ENCODE data around the gene LBHD1. TPM values are rescaled to one million over a fixed set of nuclear protein-coding genes. Genes with fewer than 3 reads are reported as not detected.
A peak's percentile ranks its signal among the peaks of the same experiment; 100 is the strongest.

The LBHD1 gene
- total RNA-seq, 1 experiment from 2014 or later: 8.7 TPM

DNA sequence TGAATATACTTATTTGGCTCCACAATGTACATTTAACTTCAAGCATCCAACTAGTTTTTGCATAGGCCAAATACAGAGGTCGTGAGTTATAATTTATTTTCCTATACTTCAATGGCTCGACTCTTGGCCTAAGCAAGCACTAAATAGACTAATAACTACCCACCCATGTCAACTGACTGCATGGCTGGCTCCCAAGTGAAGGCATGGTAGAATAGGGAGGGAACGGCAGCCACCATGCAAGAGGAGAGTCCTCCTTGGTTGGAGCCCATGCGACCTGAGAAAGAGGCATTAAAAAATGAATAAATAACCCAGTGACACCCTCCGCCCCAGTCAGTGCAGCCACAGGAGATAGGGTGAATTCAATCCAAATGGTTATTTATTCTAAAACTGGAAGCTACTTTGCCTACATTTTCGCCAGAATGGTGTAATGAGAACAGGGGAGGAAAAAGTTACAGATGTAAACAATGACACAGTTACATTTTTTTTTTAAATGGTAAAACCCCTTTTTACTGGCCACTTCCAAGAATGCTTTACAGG is 40.3 kb upstream of the LBHD1 start:
- H3K27ac Mint-ChIP-seq (ENCODE audit: low read depth, unreplicated experiment): no peak overlapping the region
- H3K9me3 Mint-ChIP-seq (ENCODE audit: unreplicated experiment): no peaks in the 10 kb centered on the region
- BruUV-seq (replicated peaks): no TSS peak
- TF ChIP-seq, protein P1, sequence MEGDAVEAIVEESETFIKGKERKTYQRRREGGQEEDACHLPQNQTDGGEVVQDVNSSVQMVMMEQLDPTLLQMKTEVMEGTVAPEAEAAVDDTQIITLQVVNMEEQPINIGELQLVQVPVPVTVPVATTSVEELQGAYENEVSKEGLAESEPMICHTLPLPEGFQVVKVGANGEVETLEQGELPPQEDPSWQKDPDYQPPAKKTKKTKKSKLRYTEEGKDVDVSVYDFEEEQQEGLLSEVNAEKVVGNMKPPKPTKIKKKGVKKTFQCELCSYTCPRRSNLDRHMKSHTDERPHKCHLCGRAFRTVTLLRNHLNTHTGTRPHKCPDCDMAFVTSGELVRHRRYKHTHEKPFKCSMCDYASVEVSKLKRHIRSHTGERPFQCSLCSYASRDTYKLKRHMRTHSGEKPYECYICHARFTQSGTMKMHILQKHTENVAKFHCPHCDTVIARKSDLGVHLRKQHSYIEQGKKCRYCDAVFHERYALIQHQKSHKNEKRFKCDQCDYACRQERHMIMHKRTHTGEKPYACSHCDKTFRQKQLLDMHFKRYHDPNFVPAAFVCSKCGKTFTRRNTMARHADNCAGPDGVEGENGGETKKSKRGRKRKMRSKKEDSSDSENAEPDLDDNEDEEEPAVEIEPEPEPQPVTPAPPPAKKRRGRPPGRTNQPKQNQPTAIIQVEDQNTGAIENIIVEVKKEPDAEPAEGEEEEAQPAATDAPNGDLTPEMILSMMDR (IDR thresholded peaks at IDR 0.05; ENCODE audit: unreplicated experiment): no peak
- H3K4me1 Mint-ChIP-seq (ENCODE audit: insufficient read depth, unreplicated experiment): peaks cover 16% of the 10 kb centered on the region
- H3K36me3 Mint-ChIP-seq (ENCODE audit: insufficient read depth, unreplicated experiment): peaks cover 62% of the 10 kb centered on the region
- intact Hi-C loops (cut with micrococcal nuclease): no loop called here
- POLR2A ChIA-PET: interaction anchor here (15.7 kb wide), 1 partner anchor 14 kb away, joined by 197 read pairs; the partner anchor contains the start of genes HNRNPUL2 and TTC9C
- CTCF ChIA-PET: interaction anchor here (0.7 kb wide), 1 partner anchor 39 kb away, joined by 4 read pairs; no protein-coding TSS in a partner anchor
- DNase-seq (ENCODE audit: unreplicated experiment): no peak
- H3K27me3 Mint-ChIP-seq (ENCODE audit: insufficient read depth, unreplicated experiment): no peaks in the 10 kb centered on the region
- no peak overlapping the region for H3K4me3 Mint-ChIP-seq (ENCODE audit: unreplicated experiment)

DNA sequence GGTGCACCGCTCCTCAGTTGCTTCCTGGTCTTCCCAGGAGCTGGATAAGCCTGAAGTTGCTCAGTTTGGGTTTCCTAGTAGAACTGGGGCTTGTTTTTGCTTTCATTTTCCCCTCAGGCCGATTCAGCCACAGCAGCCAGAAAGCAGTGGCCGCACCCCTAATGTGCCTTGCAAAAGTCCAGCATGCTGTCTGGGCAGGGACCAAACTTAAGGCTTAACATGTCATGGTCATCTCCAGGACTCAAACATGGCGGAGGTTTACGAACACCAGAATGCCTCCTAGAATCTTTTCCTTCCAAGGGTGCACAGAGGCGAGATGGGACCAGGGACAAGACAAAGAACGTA is 37.9 kb upstream of the LBHD1 start:
- no TSS peak for BruUV-seq (replicated peaks)
- ChIA-PET CTCF (interaction anchor here (0.9 to 7.0 kb wide), 5 partner anchors 14 to 96 kb away, joined by 3 to 33 read pairs (median 4); no protein-coding TSS in a partner anchor), POLR2A (interaction anchor here (1.4 to 15.7 kb wide), 9 partner anchors 10 to 145 kb away, joined by 4 to 197 read pairs (median 9); partner anchors contain the start of genes C11orf98, CSKMT, EEF1G and HNRNPUL2)
- intact Hi-C loops (cut with micrococcal nuclease): no loop called here
- peak overlapping the region; percentile 91 for H3K4me3 Mint-ChIP-seq (ENCODE audit: unreplicated experiment)
- peaks cover 24% of the 10 kb centered on the region for H3K4me1 Mint-ChIP-seq (ENCODE audit: insufficient read depth, unreplicated experiment)
- H3K27me3 Mint-ChIP-seq (ENCODE audit: insufficient read depth, unreplicated experiment): no peaks in the 10 kb centered on the region
- H3K36me3 Mint-ChIP-seq (ENCODE audit: insufficient read depth, unreplicated experiment): peaks cover 49% of the 10 kb centered on the region
- no peaks in the 10 kb centered on the region for H3K9me3 Mint-ChIP-seq (ENCODE audit: unreplicated experiment)
- TF ChIP-seq, protein P1 (IDR thresholded peaks at IDR 0.05; ENCODE audit: unreplicated experiment): no peak
- DNase-seq (ENCODE audit: unreplicated experiment): no peak
- H3K27ac Mint-ChIP-seq (ENCODE audit: low read depth, unreplicated experiment): peak overlapping the region; percentile 98

DNA sequence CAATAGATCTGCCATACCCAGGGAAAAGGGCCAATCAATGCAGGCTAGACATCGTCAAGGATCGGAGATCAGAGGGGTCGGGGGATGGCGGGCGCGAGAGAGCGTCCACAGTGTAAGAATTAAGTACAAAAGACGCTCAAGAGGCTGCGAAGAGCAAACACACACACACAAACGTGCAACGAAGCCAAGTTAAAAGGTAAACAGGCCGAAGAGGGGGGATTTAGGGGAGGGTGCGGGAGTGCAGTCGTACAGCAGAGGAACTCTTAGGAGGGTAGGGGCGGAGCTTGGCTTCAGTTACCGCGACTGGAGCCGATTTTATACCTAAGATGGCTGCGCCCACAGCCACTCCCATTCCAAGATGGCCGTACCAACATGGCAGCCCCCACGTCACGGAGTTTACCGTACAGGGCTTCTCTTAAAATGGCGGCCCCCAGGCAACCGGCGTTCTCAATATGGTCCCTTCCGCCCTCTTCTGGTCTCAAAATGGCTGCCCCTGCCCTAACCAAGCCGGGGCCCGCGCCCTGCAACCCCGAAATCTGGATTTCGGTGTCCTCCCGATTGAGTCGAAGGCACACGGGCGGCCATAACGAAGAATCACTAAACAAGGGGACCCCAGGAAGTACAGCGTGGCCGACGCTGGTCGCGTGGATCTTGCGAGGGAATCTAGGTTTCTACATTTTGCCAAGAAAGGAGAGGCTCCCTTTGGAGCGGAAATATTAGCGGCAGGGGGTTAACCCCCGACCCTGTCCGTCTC is 37.4 kb upstream of the LBHD1 start:
- H3K27me3 Mint-ChIP-seq (ENCODE audit: insufficient read depth, unreplicated experiment): no peaks in the 10 kb centered on the region
- TF ChIP-seq, protein P1 (IDR thresholded peaks at IDR 0.05; ENCODE audit: unreplicated experiment): no peak
- intact Hi-C loops (cut with micrococcal nuclease): no loop called here
- ChIA-PET CTCF (interaction anchor here (0.9 to 7.0 kb wide), 3 partner anchors 15 to 97 kb away, joined by 3 to 33 read pairs (median 4); no protein-coding TSS in a partner anchor), POLR2A (interaction anchor here (0.7 to 15.7 kb wide), 14 partner anchors 9 to 146 kb away, joined by 3 to 197 read pairs (median 7); partner anchors contain the start of genes C11orf98, CSKMT, EEF1G and HNRNPUL2)
- DNase-seq (ENCODE audit: unreplicated experiment): peak; percentile 85
- no TSS peak for BruUV-seq (replicated peaks)
- no peaks in the 10 kb centered on the region for H3K9me3 Mint-ChIP-seq (ENCODE audit: unreplicated experiment)
- peak overlapping the region; percentile 98 for H3K27ac Mint-ChIP-seq (ENCODE audit: low read depth, unreplicated experiment)
- H3K4me1 Mint-ChIP-seq (ENCODE audit: insufficient read depth, unreplicated experiment): peaks cover 25% of the 10 kb centered on the region
- H3K36me3 Mint-ChIP-seq (ENCODE audit: insufficient read depth, unreplicated experiment): peaks cover 49% of the 10 kb centered on the region
- peak overlapping the region; percentile 91 for H3K4me3 Mint-ChIP-seq (ENCODE audit: unreplicated experiment)

DNA sequence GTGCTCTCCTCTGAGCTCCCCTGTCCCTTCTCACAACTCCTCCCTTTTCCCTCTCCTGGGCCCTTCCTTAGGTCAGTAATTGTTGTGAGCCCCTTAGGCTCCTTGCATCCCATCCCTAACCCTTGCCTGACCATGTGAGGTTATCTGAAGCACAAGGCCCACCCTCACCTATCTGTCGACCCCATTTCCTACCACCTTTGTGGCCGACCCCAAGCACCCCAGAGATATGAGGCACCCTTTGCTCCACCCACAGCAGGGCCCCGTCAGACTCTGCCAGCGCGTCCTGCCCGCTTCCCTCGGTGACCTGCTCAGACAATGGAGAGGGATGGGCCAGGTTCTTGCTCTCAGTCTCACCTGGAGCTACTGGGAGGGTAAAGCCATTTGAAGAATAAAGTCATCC is 36.7 kb upstream of the LBHD1 start:
- no peaks in the 10 kb centered on the region for H3K27me3 Mint-ChIP-seq (ENCODE audit: insufficient read depth, unreplicated experiment)
- H3K27ac Mint-ChIP-seq (ENCODE audit: low read depth, unreplicated experiment): peak overlapping the region; percentile 98
- peaks cover 49% of the 10 kb centered on the region for H3K36me3 Mint-ChIP-seq (ENCODE audit: insufficient read depth, unreplicated experiment)
- no peaks in the 10 kb centered on the region for H3K9me3 Mint-ChIP-seq (ENCODE audit: unreplicated experiment)
- intact Hi-C loops (cut with micrococcal nuclease): no loop called here
- peaks cover 25% of the 10 kb centered on the region for H3K4me1 Mint-ChIP-seq (ENCODE audit: insufficient read depth, unreplicated experiment)
- TF ChIP-seq, protein P1 (IDR thresholded peaks at IDR 0.05; ENCODE audit: unreplicated experiment): no peak
- no peak for DNase-seq (ENCODE audit: unreplicated experiment)
- CTCF ChIA-PET: interaction anchor here (0.5 to 7.0 kb wide), 4 partner anchors 12 to 98 kb away, joined by 3 to 33 read pairs (median 3); no protein-coding TSS in a partner anchor
- peak overlapping the region; percentile 91 for H3K4me3 Mint-ChIP-seq (ENCODE audit: unreplicated experiment)
- no TSS peak for BruUV-seq (replicated peaks)
- POLR2A ChIA-PET: interaction anchor here (0.7 to 15.7 kb wide), 14 partner anchors 10 to 151 kb away, joined by 3 to 197 read pairs (median 7); partner anchors contain the start of genes C11orf98, CSKMT, EEF1G and HNRNPUL2
